K562 (cell line): ENCODE results near the gene NOL8. TPM values are rescaled to one million over a fixed set of nuclear protein-coding genes. Genes with fewer than 3 reads are reported as not detected.
A peak's percentile ranks its signal among the peaks of the same experiment; 100 is the strongest.

Experiments used
- ARID1B ChIP-seq: fragments of 450-650 bp; IDR thresholded peaks from 2 replicates; pipeline ENCODE4 v1.6.1; 2016; ENCODE audit warnings: antibody characterized with exemption, mild to moderate bottlenecking, inconsistent platforms
- ASH1L ChIP-seq: fragments of 450-650 bp; IDR thresholded peaks from 2 replicates; pipeline ENCODE4 v1.6.1; 2018; ENCODE audit warnings: borderline replicate concordance, mild to moderate bottlenecking, low read depth; ENCODE audit not compliant: partially characterized antibody
- CBX8 ChIP-seq: fragments of 200-600 bp; sonication (generic); IDR thresholded peaks from 2 replicates; pipeline ENCODE4 v1.6.1; 2012; ENCODE audit warnings: borderline replicate concordance, mixed run types, low read depth, mild to moderate bottlenecking, moderate library complexity, mixed read lengths, low read length, control low read depth, inconsistent platforms; ENCODE audit not compliant: poor library complexity, severe bottlenecking; ENCODE audit errors: extremely low read depth
- CCAR2 ChIP-seq: fragments of 200-400 bp; formaldehyde crosslinking; IDR thresholded peaks from 2 replicates; pipeline ENCODE4 v1.6.1; 2017; ENCODE audit warnings: mild to moderate bottlenecking, low read depth, low read length
- ELF4 ChIP-seq: fragments of 450-650 bp; formaldehyde crosslinking; IDR thresholded peaks from 2 replicates; pipeline ENCODE4 v1.4.0; 2022; ENCODE audit warnings: missing genetic modification characterization
- ETV6 ChIP-seq, 3 experiments: fragments of 150-350 bp in 1 of 3; sonication (generic) in 1 of 3; formaldehyde crosslinking in 1 of 3; IDR thresholded peaks; 2 replicates each; pipeline versions ENCODE4 v1.6.1 to v1.8.0; 2014 to 2022; ENCODE audit warnings: borderline replicate concordance in 2 of 3, low read depth in 2 of 3, antibody characterized with exemption in 1 of 3, low read length in 1 of 3, mild to moderate bottlenecking in 1 of 3, missing genetic modification reagents in 1 of 3
- HDGF ChIP-seq: fragments of 450-650 bp; IDR thresholded peaks from 2 replicates; pipeline ENCODE4 v1.6.1; 2016
- ILF3 ChIP-seq: fragments of 450-650 bp; IDR thresholded peaks from 2 replicates; pipeline ENCODE4 v1.6.1; 2018; ENCODE audit warnings: antibody characterized with exemption, mild to moderate bottlenecking, moderate library complexity, borderline replicate concordance
- JUND ChIP-seq, 2 experiments: IDR thresholded peaks; 2 replicates in 1 of 2; 3 replicates in 1 of 2; pipeline ENCODE4 v1.6.1; 2011; ENCODE audit warnings: borderline replicate concordance in 2 of 2, low read depth in 2 of 2, low read length in 2 of 2, improper control_type of control experiment in 1 of 2, missing biosample characterization in 1 of 2, missing genetic modification characterization in 1 of 2, missing genetic modification reagents in 1 of 2
- MCM7 ChIP-seq, 2 experiments: fragments of 450-650 bp; IDR thresholded peaks; 2 replicates each; pipeline ENCODE4 v1.6.1; 2016 to 2018
- MECOM ChIP-seq: fragments of 250-450 bp; sonication (Bioruptor Pico); IDR thresholded peaks from 2 replicates; pipeline ENCODE4 v1.8.0; 2022; ENCODE audit warnings: inconsistent platforms
- MTA2 ChIP-seq: fragments of 450-650 bp; IDR thresholded peaks from 2 replicates; pipeline ENCODE4 v1.6.1; 2016; ENCODE audit warnings: low read depth
- NELFE ChIP-seq: IDR thresholded peaks from 2 replicates; pipeline ENCODE4 v1.6.1; 2011; ENCODE audit warnings: mild to moderate bottlenecking; ENCODE audit not compliant: insufficient read depth, insufficient read length
- PHF8 ChIP-seq: fragments of 200-600 bp; sonication (generic); IDR thresholded peaks from 2 replicates; pipeline ENCODE4 v1.6.1; 2012; ENCODE audit warnings: mixed run types, mild to moderate bottlenecking, inconsistent platforms, low read length, moderate library complexity, borderline replicate concordance
- SMAD1 ChIP-seq: fragments of 150-350 bp; IDR thresholded peaks from 2 replicates; pipeline ENCODE4 v1.6.1; 2014; ENCODE audit warnings: low read length, low read depth; ENCODE audit not compliant: partially characterized antibody
- TAF7 ChIP-seq: fragments of 450-650 bp; IDR thresholded peaks from 2 replicates; pipeline ENCODE4 v1.6.1; 2016; ENCODE audit warnings: missing genetic modification characterization, missing compliant biosample characterization
- TBP ChIP-seq: optimal IDR thresholded peaks from 2 replicates; pipeline ENCODE3; 2011; ENCODE audit warnings: low read depth, low read length, improper control_type of control experiment
- ZNF316 ChIP-seq: fragments of 450-650 bp; IDR thresholded peaks from 2 replicates; pipeline ENCODE4 v1.6.1; 2016
- ZNF347 ChIP-seq: fragments of 450-650 bp; formaldehyde crosslinking; IDR thresholded peaks from 2 replicates; pipeline ENCODE4 v1.4.0; 2020; ENCODE audit warnings: low read depth, mild to moderate bottlenecking, moderate library complexity
- ZNF444 ChIP-seq: fragments of 250-450 bp; sonication (Bioruptor Pico); IDR thresholded peaks from 2 replicates; pipeline ENCODE4 v1.4.0; 2020; ENCODE audit warnings: mild to moderate bottlenecking, moderate library complexity
- ZNF778 ChIP-seq: fragments of 450-650 bp; formaldehyde crosslinking; IDR thresholded peaks from 2 replicates; pipeline ENCODE4 v1.4.0; 2020; ENCODE audit warnings: mild to moderate bottlenecking, moderate library complexity
- polyA plus RNA-seq, 8 experiments: library from polyadenylated mRNA; depleted of rRNA in 4 of 8; stranded (reverse) in 5 of 8; unstranded in 3 of 8; fragments of >200 nt; fragmentation: Nextera tagmentation in 2 of 8; fragmentation: Illumina TruSeq in 1 of 8; extraction: Ambion mirVana in 2 of 8; extraction: Trizol in 1 of 8; gene quantifications; 2 replicates each; pipeline versions ENCODE4 v1.2.1 to v1.2.3, GENCODE V29; 2011 to 2014; ENCODE audit warnings: inconsistent platforms in 1 of 8, missing spikeins in 1 of 8
- total RNA-seq, 7 experiments: library from RNA; depleted of rRNA in 6 of 7; stranded (reverse); fragments of >200 nt in 6 of 7; fragmentation: Illumina TruSeq in 2 of 7; extraction: Trizol in 2 of 7; gene quantifications; 2 replicates each; pipeline versions ENCODE4 v1.2.1 to v1.2.3, GENCODE V29; 2011 to 2021; ENCODE audit warnings: low replicate concordance in 1 of 7
- TF ChIP-seq, protein P1 (sequence below), 2 experiments: fragments of 450-650 bp; IDR thresholded peaks; 2 replicates each; pipeline ENCODE4 v1.6.1; 2016
- TF ChIP-seq, protein P2 (sequence below): sonication (generic); formaldehyde crosslinking; IDR thresholded peaks from 2 replicates; pipeline ENCODE4 v1.8.1; 2023; ENCODE audit warnings: mild to moderate bottlenecking, missing genetic modification reagents
- TF ChIP-seq, protein P3 (sequence below): fragments of 250-450 bp; sonication (Bioruptor Pico); IDR thresholded peaks from 2 replicates; pipeline ENCODE4 v1.4.0; 2020; ENCODE audit warnings: mild to moderate bottlenecking
- TF ChIP-seq, protein P4 (sequence below): fragments of 450-650 bp; formaldehyde crosslinking; IDR thresholded peaks from 2 replicates; pipeline ENCODE4 v1.4.0; 2022; ENCODE audit warnings: mild to moderate bottlenecking, moderate library complexity

Gene NOL8
- total and polyA plus RNA-seq, 9 of the 15 experiments (the other 6 are each of a cell fraction or from before 2014, with no cell fraction given) = 51.3 to 91.5 (median 58.7) TPM

DNA sequence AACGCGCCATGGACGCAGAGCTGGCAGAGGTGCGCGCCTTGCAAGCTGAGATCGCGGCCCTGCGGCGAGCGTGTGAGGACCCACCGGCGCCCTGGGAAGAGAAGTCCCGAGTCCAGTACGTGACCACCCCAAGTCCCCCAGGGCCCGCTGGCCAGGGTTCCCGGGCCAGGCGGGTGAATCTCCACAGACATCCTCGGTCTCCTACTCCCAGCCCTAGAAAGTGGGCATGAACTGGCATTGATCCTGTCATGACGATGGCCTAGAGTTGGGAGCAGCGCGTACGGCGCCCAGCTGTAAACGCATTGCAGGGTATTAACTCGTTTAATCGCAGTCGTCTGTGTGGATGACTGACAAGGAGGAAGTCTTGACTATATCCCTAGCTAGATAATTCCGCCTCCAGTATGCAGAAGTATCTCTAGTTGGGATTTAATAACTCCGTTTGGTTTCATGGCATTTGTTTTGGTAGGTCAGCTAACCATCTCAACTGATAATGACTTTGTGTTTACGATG lies 896 bp upstream of the NOL8 start (continued):
- TF ChIP-seq, protein P1, sequence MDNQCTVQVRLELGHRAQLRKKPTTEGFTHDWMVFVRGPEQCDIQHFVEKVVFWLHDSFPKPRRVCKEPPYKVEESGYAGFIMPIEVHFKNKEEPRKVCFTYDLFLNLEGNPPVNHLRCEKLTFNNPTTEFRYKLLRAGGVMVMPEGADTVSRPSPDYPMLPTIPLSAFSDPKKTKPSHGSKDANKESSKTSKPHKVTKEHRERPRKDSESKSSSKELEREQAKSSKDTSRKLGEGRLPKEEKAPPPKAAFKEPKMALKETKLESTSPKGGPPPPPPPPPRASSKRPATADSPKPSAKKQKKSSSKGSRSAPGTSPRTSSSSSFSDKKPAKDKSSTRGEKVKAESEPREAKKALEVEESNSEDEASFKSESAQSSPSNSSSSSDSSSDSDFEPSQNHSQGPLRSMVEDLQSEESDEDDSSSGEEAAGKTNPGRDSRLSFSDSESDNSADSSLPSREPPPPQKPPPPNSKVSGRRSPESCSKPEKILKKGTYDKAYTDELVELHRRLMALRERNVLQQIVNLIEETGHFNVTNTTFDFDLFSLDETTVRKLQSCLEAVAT (IDR thresholded peaks at IDR 0.05) = peak in 1 of 2 experiments; percentile 61; a peak in 1 of 4 replicates
- TF ChIP-seq MTA2 (no peak), MCM7 (IDR thresholded peaks at IDR 0.05) (no peak), PHF8 (peak; percentile 72; the same call in 1 of the 2 replicates), ZNF316 (peak; percentile 15; the same call in 1 of the 2 replicates), JUND (IDR thresholded peaks at IDR 0.05; ENCODE audit: borderline replicate concordance, low read depth, low read length) (no peak), JUND (tag; IDR thresholded peaks at IDR 0.05; ENCODE audit: borderline replicate concordance, low read depth, low read length) (no peak), ETV6 (IDR thresholded peaks at IDR 0.05; ENCODE audit: borderline replicate concordance in 1 of 2, low read depth in 2 of 2, low read length in 1 of 2) (no peak), ETV6 (CRISPR knock-in tag; IDR thresholded peaks at IDR 0.05; ENCODE audit: borderline replicate concordance) (no peak), ZNF444 (CRISPR knock-in tag) (no peak), ELF4 (CRISPR knock-in tag) (no peak), ARID1B (no peak), HDGF (no peak), NELFE (no peak), CBX8 (no peak), ZNF778 (CRISPR knock-in tag) (no peak), MECOM (CRISPR knock-in tag) (no peak), ASH1L (no peak), CCAR2 (no peak), TAF7 (tag) (no peak), ILF3 (no peak), ZNF347 (CRISPR knock-in tag) (no peak), SMAD1 (no peak), TBP (no peak)
- TF ChIP-seq, protein P2, sequence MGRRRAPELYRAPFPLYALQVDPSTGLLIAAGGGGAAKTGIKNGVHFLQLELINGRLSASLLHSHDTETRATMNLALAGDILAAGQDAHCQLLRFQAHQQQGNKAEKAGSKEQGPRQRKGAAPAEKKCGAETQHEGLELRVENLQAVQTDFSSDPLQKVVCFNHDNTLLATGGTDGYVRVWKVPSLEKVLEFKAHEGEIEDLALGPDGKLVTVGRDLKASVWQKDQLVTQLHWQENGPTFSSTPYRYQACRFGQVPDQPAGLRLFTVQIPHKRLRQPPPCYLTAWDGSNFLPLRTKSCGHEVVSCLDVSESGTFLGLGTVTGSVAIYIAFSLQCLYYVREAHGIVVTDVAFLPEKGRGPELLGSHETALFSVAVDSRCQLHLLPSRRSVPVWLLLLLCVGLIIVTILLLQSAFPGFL (CRISPR knock-in tag) = no peak
- TF ChIP-seq, protein P3, sequence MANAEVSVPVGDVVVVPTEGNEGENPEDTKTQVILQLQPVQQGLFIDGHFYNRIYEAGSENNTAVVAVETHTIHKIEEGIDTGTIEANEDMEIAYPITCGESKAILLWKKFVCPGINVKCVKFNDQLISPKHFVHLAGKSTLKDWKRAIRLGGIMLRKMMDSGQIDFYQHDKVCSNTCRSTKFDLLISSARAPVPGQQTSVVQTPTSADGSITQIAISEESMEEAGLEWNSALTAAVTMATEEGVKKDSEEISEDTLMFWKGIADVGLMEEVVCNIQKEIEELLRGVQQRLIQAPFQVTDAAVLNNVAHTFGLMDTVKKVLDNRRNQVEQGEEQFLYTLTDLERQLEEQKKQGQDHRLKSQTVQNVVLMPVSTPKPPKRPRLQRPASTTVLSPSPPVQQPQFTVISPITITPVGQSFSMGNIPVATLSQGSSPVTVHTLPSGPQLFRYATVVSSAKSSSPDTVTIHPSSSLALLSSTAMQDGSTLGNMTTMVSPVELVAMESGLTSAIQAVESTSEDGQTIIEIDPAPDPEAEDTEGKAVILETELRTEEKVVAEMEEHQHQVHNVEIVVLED (CRISPR knock-in tag) = no peak
- TF ChIP-seq, protein P4, sequence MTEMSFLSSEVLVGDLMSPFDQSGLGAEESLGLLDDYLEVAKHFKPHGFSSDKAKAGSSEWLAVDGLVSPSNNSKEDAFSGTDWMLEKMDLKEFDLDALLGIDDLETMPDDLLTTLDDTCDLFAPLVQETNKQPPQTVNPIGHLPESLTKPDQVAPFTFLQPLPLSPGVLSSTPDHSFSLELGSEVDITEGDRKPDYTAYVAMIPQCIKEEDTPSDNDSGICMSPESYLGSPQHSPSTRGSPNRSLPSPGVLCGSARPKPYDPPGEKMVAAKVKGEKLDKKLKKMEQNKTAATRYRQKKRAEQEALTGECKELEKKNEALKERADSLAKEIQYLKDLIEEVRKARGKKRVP (CRISPR knock-in tag) = no peak
